GM21381 (cell line): ENCODE data around the gene KIF23.

Experiments used
- ATAC-seq: cut with Tn5 transposase; IDR thresholded peaks from one replicate; pipeline ENCODE4 v1.9.1; 2021; ENCODE audit warnings: mild to moderate bottlenecking, moderate library complexity; ENCODE audit not compliant: unreplicated experiment

KIF23 gene

DNA sequence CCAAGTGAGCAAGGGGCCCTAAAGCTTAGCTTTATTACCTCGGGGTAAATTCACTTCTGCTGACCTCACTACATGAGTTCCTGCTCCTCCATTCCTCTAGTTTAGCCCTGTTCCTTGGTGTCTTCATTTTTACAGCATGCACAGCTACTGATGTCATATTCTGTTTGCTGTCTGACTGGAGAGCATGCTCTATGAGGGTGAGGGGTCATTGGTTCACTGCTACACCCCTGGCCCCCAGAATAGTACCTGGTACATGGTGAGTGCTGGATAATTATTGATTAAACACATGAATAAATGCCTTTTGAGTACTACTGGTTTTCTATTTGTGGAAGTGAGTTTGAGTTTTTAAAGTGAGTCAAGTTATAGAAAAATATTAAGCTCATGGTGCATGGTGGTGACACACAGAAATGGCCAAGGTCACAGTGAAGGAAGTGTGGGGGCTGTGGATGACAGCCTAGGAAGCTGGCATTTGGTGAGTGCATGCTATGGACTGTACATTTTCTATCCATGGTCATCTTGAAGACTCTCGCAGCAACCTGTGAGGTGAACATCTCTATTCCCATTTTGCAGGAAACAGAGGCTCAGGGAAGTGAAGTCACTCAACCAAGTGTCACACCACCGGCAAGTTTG lies 72.4 kb downstream of the KIF23 start:
- no peak for ATAC-seq

DNA sequence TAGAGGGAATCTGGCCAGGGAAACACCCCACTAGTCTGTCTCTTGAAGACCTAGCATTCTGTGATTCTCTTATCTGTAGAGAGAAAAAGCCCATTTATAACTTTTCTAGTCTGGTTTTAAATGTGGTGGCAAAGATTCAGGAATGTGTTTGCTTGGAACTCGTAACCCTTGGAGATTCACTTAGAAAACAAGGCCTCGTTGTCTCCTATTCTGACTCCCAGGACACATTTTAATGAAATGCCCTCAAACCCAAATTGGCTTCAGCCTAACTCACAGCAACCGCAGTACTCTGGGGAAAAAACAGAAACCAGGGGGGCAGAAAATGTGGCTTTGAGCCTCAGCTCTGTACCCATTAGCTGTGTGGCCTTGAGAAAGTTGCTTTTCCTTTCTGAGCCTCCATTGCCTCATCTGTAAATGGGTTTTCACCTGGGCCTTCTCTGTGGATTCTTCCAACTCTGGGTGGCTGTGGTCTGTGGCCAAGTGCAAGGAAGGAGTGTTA lies 75.0 kb downstream of the KIF23 start:
- ATAC-seq: no peak

DNA sequence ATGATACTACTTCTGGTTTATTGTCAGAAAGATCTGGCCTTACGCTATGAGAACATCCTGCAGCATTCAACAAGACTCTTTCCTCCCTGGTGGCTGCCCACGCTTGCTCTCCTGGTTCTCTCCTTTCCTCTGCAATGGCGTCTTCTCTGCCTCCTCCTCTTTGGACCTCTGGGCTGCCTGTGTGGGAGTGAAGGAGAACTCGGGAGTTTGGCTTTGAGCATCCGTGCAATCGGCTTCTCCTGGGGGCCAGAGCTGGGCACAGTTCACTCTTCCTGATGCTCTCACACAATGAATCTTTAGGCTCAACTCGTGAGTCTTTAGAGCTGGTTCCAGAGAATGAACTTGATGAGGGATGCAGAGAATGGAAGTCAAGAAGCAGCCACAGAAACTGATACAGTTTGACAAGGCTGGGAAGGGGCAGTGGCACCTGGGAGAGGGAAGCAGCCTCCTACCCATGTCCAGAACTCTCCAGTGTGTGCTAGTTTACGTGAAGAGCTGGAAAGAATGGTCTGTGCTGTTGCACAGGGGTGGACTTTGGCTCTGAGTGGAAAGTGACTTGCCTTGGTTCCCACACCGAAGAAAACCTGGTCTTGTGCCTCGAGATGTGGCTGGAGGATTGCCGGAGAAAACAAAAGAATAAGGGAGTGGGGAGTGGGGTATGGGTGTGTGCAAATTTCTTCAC lies 76.3 kb downstream of the KIF23 start:
- ATAC-seq: no peak

DNA sequence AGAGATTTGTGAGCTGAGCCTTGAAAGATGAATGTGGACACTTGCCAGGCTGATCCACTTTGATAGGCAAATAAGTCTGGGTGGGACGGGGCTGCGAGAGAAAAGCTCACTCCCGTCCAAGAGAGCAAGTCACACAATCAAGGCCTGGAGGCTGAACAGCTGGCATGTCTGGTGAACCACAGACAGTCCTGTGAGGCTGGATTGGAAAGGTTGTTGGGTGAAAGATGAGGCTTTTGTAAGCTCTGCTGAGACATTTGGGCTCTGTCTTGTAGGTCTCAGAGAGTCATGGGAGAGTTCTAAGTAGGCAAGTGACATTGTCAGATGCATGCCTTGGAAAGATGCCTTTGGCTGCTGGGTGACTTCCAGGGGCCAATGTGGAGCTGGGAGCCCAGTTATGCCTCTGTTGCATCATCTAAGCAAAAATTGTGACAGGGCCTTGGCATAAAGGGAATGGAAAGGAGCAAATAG lies 76.9 kb downstream of the KIF23 start:
- no peak for ATAC-seq

DNA sequence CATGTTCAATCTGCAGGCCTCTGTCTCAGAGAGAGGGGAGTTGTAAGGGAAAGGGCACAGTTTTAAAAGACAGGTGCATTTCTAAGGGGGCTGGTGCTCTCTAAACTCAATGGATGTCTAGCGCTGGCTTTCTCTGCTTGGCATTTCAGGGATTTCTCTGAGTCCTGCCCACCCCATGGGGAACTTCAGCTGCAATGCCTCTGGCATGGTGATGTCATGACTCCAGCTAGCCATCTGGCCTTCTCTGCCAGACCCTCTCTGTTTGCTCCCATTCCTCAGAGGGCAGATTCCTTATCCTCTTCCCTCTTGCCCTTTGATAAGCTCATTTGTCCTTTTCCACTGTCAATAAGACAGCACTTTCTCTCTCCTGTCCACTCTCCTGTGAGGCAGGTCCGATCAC lies 79.3 kb downstream of the KIF23 start:
- ATAC-seq: no peak

DNA sequence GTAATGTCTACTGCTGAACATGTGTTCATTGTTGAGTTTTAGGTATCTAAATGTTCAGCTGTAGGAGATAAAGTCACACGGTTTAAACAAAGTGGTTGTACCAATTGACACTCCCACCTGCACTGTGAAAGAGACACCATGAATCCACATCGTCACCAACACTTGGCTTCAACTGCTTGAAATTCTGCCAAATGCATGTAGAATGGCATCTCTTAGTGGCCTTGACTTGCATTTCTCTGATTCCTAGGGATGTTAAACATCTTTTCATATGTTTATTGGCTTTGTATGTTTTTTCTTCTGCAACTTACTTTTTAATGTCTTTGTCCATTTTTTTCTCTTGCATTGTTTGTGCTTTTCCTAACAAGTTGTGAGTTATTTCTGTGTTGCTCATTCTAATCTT lies 81.9 kb downstream of the KIF23 start:
- no peak for ATAC-seq

DNA sequence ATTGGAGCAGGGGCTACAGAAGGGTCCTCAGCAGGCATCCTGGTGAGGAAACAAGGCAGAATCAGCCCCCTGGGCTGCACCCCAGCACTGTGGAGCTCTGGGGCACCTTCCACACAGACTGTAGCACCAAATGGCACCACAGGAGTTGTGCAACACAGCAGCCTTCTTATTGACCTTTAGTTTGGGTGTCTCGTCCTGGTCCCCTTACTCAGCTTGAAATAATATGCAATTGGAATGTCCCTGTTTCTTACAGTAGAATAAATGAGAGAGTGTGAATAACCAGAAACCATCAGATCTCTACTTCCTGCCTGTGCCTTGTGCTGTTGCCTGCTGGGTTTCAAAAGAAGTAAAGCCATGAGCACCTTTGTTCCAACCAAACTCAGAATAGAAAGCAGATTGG lies 82.9 kb downstream of the KIF23 start:
- ATAC-seq: no peak

DNA sequence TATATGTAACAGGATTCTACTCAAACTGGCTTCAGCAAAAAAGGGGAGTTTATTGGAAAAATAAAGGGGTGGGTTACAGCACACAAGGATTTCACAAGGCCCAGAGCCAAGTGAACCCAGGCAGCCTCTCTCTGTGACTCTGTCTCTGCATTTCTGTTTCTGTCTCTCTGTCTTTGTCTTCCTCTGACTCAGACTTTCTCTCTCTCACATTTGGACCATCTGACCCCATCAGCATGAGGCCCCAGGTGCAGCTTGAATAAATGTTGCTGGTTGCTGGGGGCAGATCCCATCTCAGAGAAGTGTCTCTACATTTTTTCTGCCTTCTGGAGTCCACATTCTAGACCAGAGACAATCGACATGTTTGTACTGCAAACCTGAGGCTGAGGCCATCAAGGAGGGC lies 83.5 kb downstream of the KIF23 start:
- ATAC-seq: no peak
